Superior temporal gyrus (tissue), 1 donor: ENCODE data around the gene CEACAM7.

Experiments
- DNase-seq: peaks from one replicate; pipeline ENCODE4 v3.0.0-alpha.2; 2016; ENCODE audit errors: extremely low spot score

Gene CEACAM7

GRCh38 chr19:41700381-41701195 is 12.5 kb upstream of the CEACAM7 start:
- DNase-seq: no peak

DNA sequence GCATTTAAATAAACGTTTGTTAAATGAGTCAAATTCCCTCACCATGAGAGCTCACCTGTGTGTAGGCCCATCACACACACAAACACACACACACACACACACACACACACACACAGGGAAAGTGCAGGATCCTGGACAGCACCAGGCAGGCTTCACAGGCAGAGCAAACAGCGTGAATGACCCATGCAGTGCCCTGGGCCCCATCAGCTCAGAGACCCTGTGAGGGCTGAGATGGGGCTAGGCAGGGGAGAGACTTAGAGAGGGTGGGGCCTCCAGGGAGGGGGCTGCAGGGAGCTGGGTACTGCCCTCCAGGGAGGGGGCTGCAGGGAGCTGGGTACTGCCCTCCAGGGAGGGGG is 11.9 kb upstream of the CEACAM7 start:
- DNase-seq: no peak

- no peak for DNase-seq
These were observed 11.3 kb upstream of the CEACAM7 start for GRCh38 chr19:41699231-41699967.

- DNase-seq: no peak
These were observed 10.7 kb upstream of the CEACAM7 start for GRCh38 chr19:41698746-41699230.

DNA sequence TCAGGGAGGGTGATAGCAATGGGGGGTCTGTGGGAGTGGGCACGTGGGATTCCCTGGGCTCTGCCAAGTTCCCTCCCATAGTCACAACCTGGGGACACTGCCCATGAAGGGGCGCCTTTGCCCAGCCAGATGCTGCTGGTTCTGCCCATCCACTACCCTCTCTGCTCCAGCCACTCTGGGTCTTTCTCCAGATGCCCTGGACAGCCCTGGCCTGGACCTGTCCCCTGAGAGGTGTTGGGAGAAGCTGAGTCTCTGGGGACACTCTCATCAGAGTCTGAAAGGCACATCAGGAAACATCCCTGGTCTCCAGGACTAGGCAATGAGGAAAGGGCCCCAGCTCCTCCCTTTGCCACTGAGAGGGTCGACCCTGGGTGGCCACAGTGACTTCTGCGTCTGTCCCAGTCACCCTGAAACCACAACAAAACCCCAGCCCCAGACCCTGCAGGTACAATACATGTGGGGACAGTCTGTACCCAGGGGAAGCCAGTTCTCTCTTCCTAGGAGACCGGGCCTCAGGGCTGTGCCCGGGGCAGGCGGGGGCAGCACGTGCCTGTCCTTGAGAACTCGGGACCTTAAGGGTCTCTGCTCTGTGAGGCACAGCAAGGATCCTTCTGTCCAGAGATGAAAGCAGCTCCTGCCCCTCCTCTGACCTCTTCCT is 9.3 kb upstream of the CEACAM7 start:
- no peak for DNase-seq

DNA sequence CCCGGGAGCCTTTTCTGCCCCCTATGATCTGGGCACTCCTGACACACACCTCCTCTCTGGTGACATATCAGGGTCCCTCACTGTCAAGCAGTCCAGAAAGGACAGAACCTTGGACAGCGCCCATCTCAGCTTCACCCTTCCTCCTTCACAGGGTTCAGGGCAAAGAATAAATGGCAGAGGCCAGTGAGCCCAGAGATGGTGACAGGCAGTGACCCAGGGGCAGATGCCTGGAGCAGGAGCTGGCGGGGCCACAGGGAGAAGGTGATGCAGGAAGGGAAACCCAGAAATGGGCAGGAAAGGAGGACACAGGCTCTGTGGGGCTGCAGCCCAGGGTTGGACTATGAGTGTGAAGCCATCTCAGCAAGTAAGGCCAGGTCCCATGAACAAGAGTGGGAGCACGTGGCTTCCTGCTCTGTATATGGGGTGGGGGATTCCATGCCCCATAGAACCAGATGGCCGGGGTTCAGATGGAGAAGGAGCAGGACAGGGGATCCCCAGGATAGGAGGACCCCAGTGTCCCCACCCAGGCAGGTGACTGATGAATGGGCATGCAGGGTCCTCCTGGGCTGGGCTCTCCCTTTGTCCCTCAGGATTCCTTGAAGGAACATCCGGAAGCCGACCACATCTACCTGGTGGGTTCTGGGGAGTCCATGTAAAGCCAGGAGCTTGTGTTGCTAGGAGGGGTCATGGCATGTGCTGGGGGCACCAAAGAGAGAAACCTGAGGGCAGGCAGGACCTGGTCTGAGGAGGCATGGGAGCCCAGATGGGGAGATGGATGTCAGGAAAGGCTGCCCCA is 8.5 kb upstream of the CEACAM7 start:
- DNase-seq: no peak

GRCh38 chr19:41695745-41696144 is 7.7 kb upstream of the CEACAM7 start:
- DNase-seq: no peak

DNA sequence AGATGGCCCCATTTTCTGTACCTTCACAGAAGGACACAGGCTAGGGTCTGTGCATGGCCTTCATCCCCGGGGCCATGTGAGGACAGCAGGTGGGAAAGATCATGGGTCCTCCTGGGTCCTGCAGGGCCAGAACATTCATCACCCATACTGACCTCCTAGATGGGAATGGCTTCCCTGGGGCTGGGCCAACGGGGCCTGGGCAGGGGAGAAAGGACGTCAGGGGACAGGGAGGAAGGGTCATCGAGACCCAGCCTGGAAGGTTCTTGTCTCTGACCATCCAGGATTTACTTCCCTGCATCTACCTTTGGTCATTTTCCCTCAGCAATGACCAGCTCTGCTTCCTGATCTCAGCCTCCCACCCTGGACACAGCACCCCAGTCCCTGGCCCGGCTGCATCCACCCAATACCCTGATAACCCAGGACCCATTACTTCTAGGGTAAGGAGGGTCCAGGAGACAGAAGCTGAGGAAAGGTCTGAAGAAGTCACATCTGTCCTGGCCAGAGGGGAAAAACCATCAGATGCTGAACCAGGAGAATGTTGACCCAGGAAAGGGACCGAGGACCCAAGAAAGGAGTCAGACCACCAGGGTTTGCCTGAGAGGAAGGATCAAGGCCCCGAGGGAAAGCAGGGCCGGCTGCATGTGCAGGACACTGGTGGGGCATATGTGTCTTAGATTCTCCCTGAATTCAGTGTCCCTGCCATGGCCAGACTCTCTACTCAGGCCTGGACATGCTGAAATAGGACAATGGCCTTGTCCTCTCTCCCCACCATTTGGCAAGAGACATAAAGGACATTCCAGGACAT is 7.0 kb upstream of the CEACAM7 start:
- DNase-seq: no peak

GRCh38 chr19:41694196-41694595 is 6.1 kb upstream of the CEACAM7 start:
- no peak for DNase-seq

- no peak for DNase-seq
These were observed 3.3 kb upstream of the CEACAM7 start for GRCh38 chr19:41691268-41691970.

- no peak for DNase-seq
These were observed 2.7 kb upstream of the CEACAM7 start for GRCh38 chr19:41690801-41691065.

DNA sequence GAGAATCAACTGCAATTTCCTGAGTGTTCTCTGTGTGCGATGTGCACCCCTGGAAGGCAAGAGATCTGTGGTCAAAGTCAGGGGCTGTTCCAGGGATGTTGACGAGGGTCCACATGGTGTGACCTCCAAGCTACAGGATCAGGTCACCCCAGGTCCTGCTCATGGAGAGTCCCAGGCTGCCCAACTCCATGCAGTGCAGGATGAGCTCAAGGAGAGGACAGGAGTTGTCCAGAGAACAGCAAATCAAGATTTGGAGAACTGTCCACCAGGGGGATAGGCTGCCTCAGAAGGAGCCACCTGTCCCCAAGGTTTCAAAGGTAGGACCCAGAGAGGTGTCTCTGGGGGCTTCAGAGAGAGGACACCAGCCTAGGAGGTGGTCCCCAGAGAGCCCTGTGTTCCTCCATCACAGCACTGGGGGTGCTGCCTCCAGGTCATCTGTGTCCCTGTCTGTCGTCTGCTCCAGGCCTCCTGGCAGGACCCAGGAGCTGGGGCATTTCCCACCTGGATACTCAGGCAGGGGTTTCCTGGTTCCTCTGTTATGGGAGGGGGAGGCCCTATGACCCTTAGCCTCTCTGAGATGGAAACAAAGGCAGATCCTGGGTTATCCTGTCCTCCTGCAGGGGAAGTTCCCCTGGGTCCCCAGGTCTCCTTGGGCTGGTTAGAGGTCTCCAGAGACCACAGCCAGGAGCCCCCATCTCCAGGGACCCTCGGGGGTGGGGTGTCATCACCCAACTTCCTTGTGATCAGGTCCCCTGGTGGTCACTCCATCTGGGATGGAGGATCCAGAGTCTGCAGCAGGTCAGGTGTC is 2.1 kb upstream of the CEACAM7 start:
- no peak for DNase-seq

GRCh38 chr19:41688687-41689086 is 617 bp upstream of the CEACAM7 start:
- DNase-seq: no peak

DNA sequence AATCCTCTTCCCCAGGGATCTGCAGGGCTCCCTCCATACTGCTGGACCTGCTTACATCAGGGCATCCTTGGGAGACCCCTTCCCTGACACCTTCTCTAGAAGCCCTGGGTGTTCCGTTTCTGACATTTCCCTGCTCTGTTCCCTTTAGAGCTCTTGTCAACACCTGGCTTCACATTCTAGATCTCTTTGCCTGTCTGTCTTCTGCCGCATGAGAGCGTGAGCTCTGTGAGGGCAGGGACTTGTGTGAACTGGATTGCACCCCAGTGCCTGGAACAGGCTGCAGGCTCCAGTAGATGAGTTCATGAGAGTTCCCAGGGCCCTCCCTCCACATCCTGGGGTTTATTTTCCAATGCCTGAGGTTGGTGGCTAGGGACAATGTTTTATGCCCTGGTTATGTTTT is 651 bp downstream of the CEACAM7 start:
- no peak for DNase-seq

DNA sequence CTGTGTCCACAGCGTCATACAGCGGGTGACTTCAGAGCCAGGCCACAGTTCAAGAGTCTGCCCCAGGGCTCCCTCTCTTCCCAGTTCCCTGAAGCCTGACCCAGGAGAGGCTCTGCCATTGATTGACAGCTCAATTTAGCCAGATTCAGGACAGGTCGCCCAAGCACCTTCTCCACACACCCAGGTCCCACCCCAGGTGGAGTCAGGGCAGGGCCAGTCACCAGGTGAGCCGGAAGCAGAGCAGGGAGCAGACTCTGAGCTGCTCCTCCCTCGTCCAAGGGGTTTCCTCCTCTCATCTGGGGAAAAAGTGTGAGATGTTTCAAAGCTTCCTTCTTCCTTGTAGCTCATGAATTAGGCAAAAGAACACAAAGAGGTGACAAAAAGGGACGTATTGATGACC is 5.6 kb downstream of the CEACAM7 start:
- DNase-seq: no peak

DNA sequence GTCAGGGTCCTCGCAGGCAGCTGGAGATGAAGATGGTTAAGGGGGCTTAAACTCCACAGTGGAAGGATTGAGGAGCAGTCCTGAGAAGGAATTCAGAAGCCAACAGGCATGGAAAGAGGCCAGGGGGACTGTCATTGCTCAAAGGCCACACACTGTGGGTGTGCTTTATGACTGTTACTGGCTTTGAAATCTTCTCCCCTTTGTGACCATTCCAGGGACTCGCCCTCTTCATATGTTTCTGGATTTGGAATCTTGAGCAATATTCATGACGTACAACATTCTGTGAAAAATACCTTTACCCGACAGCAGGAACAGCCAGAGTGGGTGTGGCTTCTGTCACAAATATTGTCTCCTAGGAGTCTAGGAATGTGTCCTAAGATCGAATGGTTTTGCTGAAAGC is 16.6 kb downstream of the CEACAM7 start:
- DNase-seq: no peak

DNA sequence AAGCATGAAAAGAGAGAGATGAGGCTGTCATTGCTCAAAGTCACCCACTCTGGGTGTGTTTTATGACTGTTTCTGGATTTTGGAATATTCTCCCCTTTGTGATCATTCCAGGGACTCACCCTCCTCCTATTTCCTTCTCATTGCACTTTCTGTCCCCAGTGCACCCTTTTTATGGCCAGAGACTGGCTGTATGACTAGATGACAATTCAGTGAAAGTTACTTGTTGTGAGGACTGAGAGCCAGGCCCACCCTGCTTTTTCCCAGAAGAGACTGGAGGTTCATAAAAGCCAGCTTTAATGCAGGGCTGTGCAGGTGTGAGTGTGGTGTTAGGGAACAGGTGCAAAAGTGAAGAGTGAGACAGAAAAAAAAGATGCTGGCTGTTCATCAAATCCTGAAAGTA is 17.3 kb downstream of the CEACAM7 start:
- no peak for DNase-seq

- no peak for DNase-seq
These were observed 19.8 kb downstream of the CEACAM7 start for GRCh38 chr19:41668315-41668714.

- DNase-seq: no peak
These were observed 22.0 kb downstream of the CEACAM7 start for GRCh38 chr19:41666075-41666474.

GRCh38 chr19:41657157-41657556 is 30.9 kb downstream of the CEACAM7 start:
- DNase-seq: no peak
